ENCODE data around the gene ZSWIM3.
"Not testable (repeated sequence)": the region's sequence is repeated elsewhere in the genome, so short reads cannot be mapped to it uniquely, and the experiment has no call there.

The ZSWIM3 gene

DNA sequence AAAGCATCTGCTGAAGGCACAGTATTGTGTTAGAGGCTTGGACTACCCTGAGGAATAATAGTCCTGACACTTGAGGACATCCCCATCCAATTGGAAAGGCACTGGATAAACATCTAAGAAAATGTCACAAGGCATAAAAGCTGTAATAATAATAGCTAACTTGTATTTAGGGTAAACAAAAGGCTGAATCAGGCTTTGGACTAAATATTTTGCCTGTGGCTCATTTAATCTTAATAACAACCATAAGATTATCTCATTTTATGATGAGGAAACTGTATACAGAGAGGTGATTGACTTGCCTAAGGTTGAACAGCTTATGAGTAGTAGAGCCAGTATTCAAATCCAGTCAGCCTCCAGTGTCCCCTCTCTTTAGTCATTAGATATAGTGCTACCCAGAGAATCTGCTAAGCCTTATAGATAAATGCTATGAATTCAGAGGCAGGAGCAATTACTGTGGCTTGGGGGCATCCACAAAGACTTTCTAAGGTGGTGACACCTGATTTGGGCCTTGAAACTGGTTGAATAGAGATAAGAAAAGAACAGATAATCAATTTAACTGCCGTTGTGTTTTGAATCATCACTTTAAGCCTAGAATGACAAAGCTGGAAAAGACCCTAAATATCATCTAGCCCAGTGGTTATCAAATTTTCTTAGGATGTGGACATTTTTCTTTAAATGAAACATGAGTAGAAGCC, 16.1 kb downstream of the ZSWIM3 start:
- no peak overlapping the region for H3K4me3 ChIP-seq (ENCODE audit: low read length, poor library complexity, severe bottlenecking)
- no peaks in the 10 kb centered on the region for H3K4me1 ChIP-seq (ENCODE audit: insufficient read depth, low read length, poor library complexity, severe bottlenecking)
- H3K9me3 ChIP-seq (ENCODE audit: insufficient read depth, low read depth, low read length): no peaks in the 10 kb centered on the region
- H4K20me1 ChIP-seq (ENCODE audit: insufficient read depth, low read length, poor library complexity, severe bottlenecking): no peaks in the 10 kb centered on the region
- H2AFZ ChIP-seq (ENCODE audit: low read length): no peak overlapping the region
- H3K4me2 ChIP-seq (ENCODE audit: low read depth, low read length, poor library complexity, severe bottlenecking): no peak overlapping the region
- H3K27me3 ChIP-seq (ENCODE audit: insufficient read depth, low read length, poor library complexity, severe bottlenecking): no peaks in the 10 kb centered on the region
- no peak overlapping the region for H3K9ac ChIP-seq (ENCODE audit: low read depth, low read length, poor library complexity, severe bottlenecking)
- H3K9me2 ChIP-seq (replicated peaks; ENCODE audit: low read depth, low read length): no peaks in the 10 kb centered on the region
- H3K36me3 ChIP-seq (ENCODE audit: insufficient read depth, low read length): peaks cover 19% of the 10 kb centered on the region; the same call in 1 of the 2 replicates
- H3K79me2 ChIP-seq (ENCODE audit: insufficient read depth, low read length): no peaks in the 10 kb centered on the region
- H3F3A ChIP-seq (ENCODE audit: low read depth): no peaks in the 10 kb centered on the region
- TF ChIP-seq EZH2phosphoT487 (IDR thresholded peaks at IDR 0.05; ENCODE audit: borderline replicate concordance): no peak
- TF ChIP-seq, protein P1, sequence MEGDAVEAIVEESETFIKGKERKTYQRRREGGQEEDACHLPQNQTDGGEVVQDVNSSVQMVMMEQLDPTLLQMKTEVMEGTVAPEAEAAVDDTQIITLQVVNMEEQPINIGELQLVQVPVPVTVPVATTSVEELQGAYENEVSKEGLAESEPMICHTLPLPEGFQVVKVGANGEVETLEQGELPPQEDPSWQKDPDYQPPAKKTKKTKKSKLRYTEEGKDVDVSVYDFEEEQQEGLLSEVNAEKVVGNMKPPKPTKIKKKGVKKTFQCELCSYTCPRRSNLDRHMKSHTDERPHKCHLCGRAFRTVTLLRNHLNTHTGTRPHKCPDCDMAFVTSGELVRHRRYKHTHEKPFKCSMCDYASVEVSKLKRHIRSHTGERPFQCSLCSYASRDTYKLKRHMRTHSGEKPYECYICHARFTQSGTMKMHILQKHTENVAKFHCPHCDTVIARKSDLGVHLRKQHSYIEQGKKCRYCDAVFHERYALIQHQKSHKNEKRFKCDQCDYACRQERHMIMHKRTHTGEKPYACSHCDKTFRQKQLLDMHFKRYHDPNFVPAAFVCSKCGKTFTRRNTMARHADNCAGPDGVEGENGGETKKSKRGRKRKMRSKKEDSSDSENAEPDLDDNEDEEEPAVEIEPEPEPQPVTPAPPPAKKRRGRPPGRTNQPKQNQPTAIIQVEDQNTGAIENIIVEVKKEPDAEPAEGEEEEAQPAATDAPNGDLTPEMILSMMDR (conservative IDR thresholded peaks at IDR 0.05; ENCODE audit: low read length): no peak

DNA sequence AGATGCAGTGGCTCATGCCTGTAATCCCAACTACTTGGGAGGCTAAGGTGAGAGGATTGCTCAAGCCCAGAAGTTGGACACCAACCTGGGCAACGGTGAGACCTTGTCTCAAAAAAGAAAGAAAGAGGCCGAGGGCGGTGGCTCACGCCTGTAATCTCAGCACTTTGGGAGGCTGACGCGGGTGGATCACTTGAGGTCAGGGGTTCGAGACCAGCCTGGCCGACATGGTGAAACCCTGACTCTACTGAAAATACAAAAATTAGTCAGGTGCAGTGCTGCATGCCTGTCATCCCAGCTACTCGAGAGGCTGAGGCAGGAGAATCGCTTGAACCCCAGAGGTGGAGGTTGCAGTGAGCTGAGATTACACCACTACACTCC, 16.7 kb downstream of the ZSWIM3 start:
- H3K27me3 ChIP-seq (ENCODE audit: insufficient read depth, low read length, poor library complexity, severe bottlenecking); H2AFZ ChIP-seq (ENCODE audit: low read length); H3K9me2 ChIP-seq (replicated peaks; ENCODE audit: low read depth, low read length); H3K9me3 ChIP-seq (ENCODE audit: insufficient read depth, low read depth, low read length); H3K4me2 ChIP-seq (ENCODE audit: low read depth, low read length, poor library complexity, severe bottlenecking); H3K79me2 ChIP-seq (ENCODE audit: insufficient read depth, low read length); H3K4me1 ChIP-seq (ENCODE audit: insufficient read depth, low read length, poor library complexity, severe bottlenecking); H3F3A ChIP-seq (ENCODE audit: low read depth); H3K9ac ChIP-seq (ENCODE audit: low read depth, low read length, poor library complexity, severe bottlenecking); H4K20me1 ChIP-seq (ENCODE audit: insufficient read depth, low read length, poor library complexity, severe bottlenecking); H3K4me3 ChIP-seq (ENCODE audit: low read length, poor library complexity, severe bottlenecking): not testable (repeated sequence)
- peaks cover 22% of the 10 kb centered on the region; the same call in 1 of the 2 replicates for H3K36me3 ChIP-seq (ENCODE audit: insufficient read depth, low read length)

DNA sequence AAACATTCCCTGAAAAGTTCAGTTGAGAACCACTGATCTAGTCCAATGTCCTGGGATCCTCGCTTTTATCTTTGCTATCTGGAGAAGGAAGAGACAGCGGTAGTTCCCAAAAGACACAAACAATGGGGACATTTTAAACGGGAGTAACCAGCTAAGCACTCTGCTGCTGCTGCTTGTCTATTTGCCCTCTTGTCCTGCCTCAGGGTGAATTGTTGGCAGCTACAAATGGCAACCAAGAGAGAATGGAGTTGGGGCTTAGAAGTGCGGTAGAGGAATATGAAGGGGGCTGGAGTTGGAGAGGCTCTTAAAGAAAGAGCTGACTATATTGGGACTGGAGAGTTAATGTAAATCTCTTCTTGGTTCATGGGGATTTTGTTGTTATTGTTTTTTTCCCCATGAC, 17.2 kb downstream of the ZSWIM3 start:
- Histone ChIP-seq H2AFZ (ENCODE audit: low read length) (no peak overlapping the region), H3K4me1 (ENCODE audit: insufficient read depth, low read length, poor library complexity, severe bottlenecking) (no peaks in the 10 kb centered on the region), H3K9me2 (replicated peaks; ENCODE audit: low read depth, low read length) (no peaks in the 10 kb centered on the region), H3K9me3 (ENCODE audit: insufficient read depth, low read depth, low read length) (no peaks in the 10 kb centered on the region), H3K4me2 (ENCODE audit: low read depth, low read length, poor library complexity, severe bottlenecking) (no peak overlapping the region), H3K79me2 (ENCODE audit: insufficient read depth, low read length) (no peaks in the 10 kb centered on the region), H3K27me3 (ENCODE audit: insufficient read depth, low read length, poor library complexity, severe bottlenecking) (no peaks in the 10 kb centered on the region), H3K9ac (ENCODE audit: low read depth, low read length, poor library complexity, severe bottlenecking) (no peak overlapping the region), H3K36me3 (ENCODE audit: insufficient read depth, low read length) (peaks cover 22% of the 10 kb centered on the region; the same call in 1 of the 2 replicates), H3K4me3 (ENCODE audit: low read length, poor library complexity, severe bottlenecking) (no peak overlapping the region), H4K20me1 (ENCODE audit: insufficient read depth, low read length, poor library complexity, severe bottlenecking) (no peaks in the 10 kb centered on the region), H3F3A (ENCODE audit: low read depth) (no peaks in the 10 kb centered on the region)
- TF ChIP-seq, protein P1 (conservative IDR thresholded peaks at IDR 0.05; ENCODE audit: low read length): no peak
